Right forelimb (tissue), 1 donor: ENCODE results near the gene AMIGO2.
A peak's percentile ranks its signal among the peaks of the same experiment; 100 is the strongest.

ENCODE experiments used
- DNase-seq: peaks from one replicate; pipeline ENCODE4 v3.0.0-alpha.2; 2018

The AMIGO2 gene

DNA sequence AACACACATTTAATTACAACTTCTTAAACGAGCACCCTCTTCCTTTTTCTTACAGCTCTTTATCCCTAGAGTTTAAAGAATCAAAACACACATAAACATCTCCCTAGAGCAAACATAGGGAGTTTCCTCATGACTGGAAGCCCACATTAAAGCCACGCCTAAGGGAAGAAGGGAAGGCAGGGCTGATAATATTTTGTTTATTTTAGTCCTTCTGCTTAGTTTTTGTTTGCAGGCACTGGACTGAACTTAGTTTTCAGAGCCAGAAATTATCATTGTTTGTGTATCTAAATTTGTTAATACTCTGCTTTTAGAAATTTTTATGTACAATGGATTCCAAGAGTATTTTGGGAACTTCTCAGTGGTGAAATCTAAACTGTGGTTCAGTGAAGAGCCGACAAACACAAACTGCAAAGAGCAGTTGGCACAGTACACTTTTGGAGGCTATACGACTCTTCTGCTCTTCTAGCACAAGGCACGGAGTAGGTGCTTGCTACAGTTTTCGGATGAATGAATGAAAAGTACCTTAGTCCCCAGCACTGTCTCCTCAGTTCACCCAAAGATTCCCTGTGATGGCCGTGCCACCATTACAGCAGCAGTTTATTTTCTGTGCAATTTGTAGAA lies 17.6 kb upstream of the AMIGO2 start:
- DNase-seq, result no peak

DNA sequence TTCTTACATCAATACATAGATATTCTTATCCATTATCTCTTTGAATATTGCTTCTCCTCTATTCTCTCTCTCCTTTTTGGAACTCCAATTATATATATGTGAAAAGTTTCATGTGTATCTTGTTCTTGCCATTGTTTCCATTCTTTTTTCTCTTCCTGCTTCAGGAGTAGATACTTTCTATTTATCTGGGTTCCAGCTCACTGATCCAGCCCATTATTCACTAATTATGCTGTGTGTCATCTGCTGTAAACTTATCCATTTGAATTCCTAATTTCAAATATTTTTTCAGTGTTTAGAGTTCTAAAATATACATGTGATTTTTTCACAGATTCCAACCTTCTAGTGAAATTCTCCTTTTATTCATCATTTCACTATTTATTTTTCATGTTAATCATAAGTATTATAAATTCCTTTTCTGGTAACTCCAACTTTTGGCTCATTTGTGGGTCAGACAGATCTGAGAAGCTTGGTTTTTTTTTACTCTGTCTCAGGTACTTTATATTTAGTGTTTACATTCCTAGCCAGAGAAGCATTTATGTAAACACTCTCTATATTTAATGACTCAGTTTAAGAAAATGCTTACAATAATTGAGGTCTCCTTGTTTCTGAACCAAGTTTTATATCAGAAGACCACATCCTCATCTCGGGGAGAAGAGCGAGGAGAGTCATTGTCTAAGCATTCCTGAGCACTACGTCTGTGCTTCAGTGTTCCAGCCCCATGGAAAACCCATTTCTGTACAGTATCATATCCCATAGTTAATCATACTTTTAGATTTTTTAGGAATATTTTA lies 15.9 kb upstream of the AMIGO2 start:
- DNase-seq, result no peak

DNA sequence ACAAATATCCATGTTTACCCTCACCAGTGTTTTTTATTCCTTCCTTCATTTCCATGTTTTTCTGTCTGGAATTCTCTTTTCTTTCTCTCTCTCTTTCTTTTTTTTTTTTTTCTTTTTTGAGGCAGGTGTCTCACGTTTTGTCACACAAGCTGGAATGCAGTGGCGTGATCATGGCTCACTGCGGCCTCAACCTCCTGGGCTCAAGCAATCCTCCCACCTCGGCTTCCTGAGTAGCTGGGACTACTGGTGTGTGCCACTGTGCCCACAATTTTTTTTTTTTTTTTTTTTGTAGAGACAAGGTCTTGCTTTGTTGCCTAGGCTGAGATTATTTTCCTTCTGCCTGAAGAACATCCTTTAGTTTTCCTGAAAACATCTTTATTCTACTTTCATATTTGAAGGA lies 15.0 kb upstream of the AMIGO2 start:
- DNase-seq, result no peak

DNA sequence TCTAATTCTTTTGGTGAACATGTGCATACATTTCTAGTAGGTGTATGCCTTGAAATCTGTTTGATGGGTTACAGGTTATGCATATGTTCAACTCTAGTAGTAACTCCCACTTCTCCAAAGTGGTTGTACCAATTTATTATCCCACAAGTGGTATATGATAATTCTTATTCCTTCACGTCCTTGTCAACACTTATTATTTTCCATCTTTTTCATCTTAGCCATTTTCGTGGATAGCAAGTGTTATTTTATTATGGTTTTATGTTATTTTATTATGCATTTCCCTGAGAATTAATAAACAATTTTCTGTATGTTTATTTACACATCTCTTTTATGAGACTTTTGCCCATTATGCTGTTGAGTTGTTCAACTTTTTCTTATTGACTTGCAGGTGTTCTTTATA lies 11.2 kb upstream of the AMIGO2 start:
- DNase-seq, result no peak

DNA sequence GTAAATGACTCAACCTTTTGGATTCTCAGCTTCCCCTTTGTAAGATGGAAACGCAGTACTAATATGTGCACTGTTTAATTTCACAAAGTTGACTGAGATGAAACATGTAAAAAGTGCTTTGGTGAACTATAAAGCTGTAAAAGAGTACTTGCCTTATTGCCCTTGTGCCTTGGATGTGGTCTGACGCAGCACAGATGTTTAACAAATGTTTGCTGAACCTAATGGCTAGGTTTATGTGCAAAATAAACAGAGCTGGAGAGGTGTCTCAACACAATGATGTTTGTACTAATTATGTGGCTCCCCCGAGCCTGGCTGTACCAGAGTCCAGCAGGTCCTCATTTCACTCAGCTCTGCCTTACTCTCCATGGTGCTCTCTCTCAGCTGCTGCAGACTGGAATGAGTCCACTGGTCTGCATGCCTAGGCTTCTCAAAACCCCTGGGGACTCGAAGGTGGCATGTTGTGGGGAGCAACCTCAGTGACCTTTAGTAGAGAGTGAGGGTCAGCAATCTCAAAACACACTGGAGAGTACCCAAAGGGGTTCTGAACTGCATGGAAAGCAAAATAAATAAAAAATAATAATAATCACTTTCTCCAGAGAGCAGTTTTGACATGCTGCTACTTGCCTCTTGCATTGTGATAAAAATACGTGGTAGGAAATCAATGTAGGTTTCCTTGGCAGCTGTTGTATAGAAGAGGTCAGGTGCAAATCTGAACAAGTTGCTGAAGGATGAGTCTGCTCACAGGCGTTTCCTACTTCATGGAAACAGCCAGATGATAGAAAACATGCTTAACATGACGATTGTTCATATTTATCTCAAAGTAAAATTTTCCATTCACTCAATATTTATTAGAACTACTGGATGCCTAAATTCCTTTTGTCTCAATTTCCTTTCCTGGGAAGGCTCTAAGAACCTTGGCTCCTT lies 8.5 kb upstream of the AMIGO2 start:
- DNase-seq, result no peak

DNA sequence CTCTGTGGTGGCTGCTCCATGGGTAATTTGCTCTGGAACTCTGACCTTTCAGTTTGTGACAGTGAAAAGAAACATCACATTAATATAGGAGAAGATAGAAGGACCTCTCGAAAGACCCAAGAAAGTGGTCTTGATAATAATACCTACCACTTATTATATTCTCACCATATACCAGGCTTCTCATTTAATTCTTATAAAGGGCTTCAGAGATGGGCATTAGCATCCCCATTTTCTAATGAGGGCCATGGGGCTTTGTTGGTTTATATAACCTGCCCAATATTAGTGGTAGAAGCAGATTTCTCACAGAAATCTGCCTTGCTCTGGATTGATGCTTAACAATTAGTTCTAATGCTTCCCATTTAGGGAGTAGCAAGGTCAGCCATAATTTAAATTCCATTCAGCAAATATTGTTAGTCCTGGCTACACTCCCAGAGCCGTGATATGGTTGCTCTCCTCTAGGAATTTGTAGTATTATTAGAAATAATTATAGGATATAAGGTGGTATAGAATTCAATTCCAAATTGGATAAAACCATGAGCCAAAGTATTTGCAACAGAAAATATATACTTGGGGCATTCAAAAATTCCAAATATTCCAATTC lies 7.4 kb upstream of the AMIGO2 start:
- no peak for DNase-seq

DNA sequence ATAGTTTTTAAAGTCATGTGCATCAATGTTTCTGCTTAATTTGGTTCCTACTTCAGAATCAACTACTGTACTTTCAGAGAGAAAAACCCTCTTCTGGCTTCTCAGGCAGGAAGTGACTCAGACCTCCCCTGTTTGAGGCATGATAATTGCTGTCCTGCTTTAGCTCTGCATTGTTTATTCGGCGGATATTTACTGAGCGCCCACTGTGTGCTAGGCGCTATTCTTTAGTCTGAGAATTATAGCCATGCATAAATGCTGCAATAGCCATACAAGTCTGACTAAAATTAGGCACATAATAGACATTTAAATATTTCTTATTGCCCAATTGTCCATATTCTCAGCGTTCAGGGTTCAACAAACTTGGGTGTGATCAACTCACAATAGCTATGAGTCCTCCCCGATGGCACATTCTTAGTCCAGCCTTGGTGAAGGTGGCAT lies 6.1 kb upstream of the AMIGO2 start:
- DNase-seq, result no peak

DNA sequence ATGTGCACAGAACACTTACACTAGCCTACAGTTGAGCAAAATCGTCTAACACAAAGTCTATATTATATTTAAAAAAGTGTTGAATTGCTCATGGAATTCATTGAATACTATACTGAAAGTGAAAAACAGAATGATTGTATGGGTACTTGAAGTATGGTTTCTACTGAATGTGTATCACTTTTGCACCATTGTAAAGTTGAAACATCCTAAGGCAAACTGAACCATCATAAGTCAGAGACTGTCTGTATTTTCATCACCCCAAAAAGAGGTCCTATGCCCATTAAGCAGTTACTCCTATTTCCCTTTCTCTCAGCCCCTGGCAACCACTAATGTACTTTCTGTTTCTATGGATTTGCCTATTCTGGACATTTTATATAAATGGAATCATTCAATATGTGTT lies 4.4 kb upstream of the AMIGO2 start:
- no peak for DNase-seq

DNA sequence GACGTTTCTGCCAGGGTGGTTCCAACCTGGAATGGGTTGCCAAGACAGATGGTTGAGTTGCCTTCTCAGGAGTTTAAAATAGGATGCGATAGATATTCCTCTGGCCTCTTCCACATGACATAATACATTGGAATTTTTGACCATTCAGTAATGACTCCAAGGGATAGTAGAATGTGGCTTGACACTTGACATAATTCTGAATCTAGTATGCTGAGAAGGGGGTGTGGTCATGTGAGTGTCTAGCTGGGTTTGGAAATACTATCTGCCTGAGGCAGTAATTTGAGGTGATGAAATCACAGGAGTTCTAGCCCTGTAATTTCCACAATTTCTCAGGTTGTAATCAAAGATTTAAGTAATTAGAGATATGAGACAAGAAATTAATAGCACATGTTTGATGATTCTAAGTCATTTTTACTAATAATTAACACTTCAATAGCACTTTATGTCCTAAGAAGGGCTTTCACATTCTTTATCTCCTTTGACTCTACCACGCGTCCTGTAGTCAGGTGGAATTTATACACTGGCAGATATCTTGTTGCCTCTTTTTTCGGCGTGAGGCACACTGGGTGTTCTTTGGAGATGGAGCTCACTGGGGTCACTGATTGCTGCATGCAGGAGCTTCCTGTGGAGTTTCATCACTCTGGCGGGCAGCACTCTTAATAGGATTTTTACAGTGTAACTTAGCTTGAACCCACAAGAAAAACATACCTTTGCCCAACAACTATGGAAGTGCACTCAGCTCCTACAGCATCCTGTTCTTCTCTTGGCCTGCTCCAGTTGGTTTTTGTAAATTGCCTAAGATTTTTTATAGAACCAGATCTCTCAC lies 3.2 kb upstream of the AMIGO2 start:
- DNase-seq, result no peak

DNA sequence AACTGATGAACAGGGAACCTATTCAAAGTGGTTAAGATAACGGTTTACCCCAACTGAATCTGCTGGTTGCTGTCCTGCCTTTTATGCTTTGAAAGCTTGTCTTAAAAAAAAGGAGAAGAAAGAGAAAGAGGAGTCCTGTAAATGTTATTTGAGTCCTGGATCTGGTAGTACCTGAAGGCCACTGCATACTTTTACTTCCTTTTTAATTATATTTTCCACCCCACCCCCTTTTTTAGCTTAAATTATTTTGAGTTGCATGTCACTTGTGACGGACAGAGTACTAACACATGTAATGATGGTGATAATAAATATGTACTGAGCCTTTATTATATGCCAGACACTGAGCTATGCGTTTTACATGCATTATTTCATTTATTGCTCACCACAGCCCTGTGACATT lies 2.5 kb upstream of the AMIGO2 start:
- no peak for DNase-seq

DNA sequence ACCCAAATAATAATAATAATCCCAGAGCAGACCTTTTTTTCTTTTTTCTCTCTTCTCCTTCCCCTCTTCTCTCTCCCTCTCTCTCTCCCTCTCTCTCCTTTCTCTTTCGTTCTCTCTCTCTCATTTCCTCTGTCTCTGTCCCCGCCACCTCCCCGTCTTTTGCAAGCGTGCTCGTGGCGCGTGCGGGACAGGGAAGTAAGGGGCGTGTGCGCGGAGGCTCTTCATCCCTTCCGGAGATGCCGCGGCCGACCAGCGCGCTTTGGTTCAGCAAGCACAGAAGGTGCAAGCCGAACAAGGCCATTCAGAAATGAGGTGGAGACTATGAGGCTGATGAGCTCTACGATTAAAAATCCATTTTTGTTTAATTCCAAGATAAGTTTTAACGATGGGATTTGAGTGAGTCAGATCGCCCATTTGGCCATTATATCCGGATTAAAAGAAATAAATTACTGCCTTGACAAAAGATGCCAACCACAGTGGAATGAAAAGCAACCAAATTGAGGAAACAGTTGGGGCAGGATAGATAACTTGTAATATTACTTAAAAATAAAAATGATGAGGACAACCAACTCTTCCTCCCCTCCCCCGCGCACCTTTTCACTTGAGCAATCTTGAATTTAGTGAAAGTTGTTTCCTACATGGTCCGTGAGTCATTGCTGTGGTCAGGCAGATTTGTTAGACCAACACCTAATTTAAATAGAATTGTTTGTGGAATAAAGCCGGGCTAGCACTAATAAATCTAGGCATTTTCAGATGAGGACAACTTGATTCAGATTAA lies 1.2 kb upstream of the AMIGO2 start:
- DNase-seq, result no peak

DNA sequence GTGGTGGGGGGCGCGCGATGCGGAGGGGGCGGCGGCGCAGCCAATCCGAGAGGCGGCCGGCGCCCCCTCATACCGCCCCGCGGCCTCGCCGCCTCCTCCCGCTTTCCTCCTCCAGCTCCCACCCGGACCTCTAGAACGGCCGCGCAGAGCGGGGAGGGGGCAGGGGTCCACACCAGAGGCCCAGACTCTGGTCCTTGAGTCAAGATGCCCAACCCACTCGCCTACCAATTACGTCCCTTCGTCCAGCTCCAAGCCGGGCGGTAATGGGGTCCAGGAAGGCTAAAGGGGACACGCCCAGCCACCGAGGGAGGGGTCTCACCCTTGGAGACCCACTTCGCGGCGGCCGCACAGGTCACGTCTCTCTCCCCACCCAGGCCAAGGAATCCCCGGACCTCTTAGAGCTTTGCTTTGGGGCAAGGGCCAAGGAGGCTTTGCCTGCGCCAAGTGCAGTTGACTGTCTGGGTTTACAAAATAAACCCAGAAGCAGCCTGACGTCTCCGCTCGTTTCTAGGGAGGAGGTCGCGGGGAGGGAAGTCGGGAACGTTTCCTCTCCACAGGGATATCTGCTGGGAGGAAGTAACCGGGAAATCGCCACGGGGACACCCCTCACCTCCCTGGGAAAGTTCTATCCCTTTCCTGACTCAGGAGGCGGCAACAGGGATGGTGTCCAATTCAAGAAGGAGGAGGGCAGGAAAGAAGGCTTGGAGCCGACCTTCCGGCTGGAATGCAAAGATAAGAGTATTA lies 394 bp upstream of the AMIGO2 start:
- peak; percentile 67 for DNase-seq

DNA sequence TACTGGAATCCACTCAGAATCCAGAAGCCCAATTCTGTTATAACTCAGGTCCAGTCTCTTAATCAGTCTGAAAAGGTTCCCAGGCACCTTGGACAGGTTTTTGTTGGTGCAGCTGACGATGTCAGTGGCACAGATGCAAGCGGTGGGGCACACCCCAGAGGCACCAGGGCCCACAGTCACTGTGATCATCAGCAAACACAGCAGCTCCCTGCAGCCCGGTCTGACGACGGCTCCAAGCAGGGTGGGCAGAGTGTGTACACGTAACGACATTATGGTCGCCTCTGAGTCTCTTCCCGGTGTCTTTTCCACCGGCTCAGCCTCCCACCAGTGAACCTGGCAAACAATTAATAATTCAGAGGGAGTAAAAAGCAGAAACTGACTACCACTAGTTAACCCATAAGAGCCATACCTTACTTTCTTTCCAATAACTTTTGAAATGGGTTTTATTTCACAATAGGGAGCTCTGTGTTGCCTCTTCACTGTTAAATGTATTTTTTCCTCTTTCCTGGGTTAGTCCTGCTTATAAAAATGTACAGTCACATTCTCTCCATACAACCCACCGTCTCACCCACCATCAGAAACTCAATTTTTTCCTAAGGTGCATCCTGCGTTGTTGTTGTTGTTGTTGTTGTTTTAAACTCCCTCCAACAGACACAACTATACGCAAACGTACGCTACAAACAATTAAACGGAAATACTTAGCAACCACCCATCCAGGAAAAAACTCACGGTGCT lies 859 bp downstream of the AMIGO2 start:
- DNase-seq, result no peak

DNA sequence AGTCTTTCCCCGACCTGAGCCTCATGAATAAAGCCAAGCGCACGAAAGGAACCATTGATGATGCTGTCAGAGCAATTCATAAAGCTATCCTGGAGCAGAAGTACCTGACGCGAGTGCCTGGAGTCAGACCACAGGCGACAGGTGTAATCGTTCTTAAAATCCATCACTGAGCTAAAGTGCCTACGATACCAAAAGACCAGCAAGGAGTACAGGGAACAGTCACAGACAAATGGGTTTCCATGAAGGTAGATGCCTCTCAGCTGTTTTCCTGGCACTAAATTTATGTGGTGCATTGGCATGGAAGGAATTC lies 1.7 kb downstream of the AMIGO2 start:
- DNase-seq, result no peak

DNA sequence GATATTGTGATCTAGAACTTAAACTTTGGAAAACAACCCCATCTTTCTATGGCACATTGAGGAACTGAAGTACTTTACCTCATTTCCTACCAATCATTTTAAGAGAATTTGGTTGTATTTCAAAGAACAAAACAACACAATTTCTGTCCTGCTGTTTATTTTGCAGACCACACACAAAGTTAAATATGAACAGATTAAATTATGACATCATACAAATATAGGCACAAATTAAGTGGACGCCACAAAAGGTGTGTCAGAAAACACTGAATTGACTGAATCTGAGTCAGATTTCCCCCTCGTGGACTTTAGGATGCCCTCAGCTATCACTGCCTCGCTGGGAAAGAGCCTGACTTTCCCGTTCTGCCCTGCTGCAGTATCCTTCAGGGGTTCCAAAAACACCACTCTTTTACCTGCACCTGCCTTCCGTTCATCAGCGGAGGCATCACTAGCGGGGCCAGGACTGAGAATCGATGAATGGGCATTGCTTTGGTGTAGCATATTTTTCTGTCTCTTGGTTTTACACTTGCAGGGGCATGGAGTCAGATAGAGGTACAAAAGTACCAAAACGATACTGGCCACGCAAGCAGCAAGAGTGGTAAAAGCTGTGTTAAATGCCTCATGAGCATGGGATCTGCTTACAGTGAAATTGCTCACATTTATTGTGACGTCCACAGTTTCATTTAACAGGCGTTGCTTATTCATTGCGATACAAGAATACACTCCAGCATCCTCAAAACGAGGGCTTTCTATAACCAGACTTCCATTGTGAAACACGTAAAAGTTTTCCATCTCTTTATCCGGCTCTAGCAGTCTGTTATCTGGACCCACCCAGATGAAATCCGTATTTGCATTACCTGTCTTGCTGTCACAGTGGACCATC lies 2.3 kb downstream of the AMIGO2 start:
- no peak for DNase-seq

DNA sequence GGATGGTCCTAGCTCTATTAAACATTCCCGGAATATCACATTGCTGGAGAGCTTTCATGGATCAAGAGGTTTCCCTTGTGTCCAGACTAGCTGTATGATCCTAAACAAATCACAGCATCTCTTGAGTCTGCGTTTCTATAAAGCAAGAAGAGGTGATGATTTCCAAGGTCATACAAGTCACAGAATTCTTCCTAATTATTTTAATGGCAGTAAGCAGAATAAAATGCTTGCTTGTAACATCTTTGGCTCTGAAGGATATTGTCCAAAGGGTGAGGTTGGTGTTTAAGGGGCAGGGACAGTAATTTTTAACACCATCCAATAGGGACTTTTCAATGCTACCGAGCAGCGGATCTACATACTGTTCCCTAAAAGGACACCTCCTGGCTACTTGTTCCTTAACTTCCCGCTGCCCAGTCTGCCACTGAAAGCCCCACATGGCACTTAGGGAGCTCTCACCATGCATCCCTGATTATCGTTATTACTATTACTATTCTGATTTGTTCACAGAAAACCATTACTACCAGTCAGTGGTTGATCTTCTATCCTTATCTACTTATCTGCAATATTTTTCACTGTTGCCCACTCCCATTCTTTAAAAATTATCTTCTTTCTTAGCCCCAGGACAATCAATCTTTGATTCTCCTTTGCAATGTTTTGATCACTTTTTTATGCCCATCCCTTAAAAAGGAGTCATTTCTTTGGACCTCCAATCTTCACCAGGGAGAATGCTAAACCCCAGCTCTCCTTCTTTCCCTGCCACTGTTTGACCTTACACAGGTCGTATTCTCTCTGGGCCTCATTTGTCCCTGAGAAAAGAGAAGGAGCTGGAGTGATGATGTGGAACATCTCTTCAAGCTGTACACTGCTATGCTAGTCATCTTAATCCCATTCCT lies 4.3 kb downstream of the AMIGO2 start:
- DNase-seq, result no peak

DNA sequence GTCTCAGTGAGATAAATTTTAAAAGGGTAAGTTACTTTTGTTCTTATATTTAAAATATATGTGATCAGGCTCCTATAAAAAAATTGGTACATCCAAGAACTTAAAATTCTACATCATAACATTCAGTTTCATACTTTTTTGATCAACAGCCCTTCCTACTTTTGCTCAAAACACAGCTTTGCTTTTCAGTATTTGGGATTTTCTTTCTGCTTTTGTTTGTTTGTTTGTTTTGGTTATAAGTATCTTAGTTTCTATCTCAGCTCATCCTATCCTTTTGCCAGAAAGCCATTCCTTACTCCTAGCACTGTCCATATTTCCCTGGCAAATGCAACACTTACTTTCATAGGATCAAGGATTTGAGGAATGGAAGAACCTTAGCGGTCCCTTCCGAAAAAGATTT lies 5.0 kb downstream of the AMIGO2 start:
- DNase-seq, result no peak

DNA sequence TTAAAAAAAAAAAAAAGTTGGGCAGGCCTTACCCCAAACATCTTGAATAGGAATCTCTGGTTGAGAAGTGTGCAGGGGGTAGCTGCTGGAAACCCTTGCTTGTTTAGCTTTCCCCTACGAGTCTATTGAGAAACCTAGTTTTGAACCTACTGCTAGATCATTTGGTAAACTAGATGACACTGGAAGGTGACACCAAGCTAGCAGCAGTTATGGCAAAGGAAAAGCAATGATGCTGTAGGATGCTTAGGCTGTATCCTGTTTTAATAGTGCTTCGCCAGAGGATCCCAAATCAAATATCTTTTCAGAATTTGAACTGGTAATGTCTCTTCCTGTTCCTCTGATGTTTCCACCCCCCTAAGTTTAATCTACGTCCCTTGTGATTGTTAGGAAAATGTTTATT lies 5.8 kb downstream of the AMIGO2 start:
- no peak for DNase-seq
